Measurements from ENCODE around the gene HNRNPA1. TPM values are rescaled to one million over a fixed set of nuclear protein-coding genes. Genes with fewer than 3 reads are reported as not detected.
"Not testable (repeated sequence)": the region's sequence is repeated elsewhere in the genome, so short reads cannot be mapped to it uniquely, and the experiment has no call there.

HNRNPA1 gene
- total RNA-seq, 1 donor from 2014 or later: 598 TPM

GRCh38 chr12:54277823-54278276, 2.7 kb upstream of the HNRNPA1 start:
- intact Hi-C loops (cut with DNase I): no loop called here

GRCh38 chr12:54279227-54279631, 1.3 kb upstream of the HNRNPA1 start:
- intact Hi-C loops (cut with DNase I): no loop called here
- TF ChIP-seq CTCF (IDR thresholded peaks at IDR 0.05): no peak
- Histone ChIP-seq H3K9me3 (no peaks in the 10 kb centered on the region), H3K4me3 (peak overlapping the region; percentile 95), H3K4me1 (peaks cover 51% of the 10 kb centered on the region), H3K27me3 (ENCODE audit: low read depth) (no peaks in the 10 kb centered on the region), H3K27ac (peak overlapping the region; percentile 92), H3K36me3 (peaks cover 30% of the 10 kb centered on the region)
- ATAC-seq (no peak), DNase-seq (no peak)

More at GRCh38 chr12:54277823-54278276, 2.7 kb upstream of the HNRNPA1 start:
- peak overlapping the region; percentile 92 for H3K27ac ChIP-seq
- peaks cover 37% of the 10 kb centered on the region for H3K4me1 ChIP-seq
- no peaks in the 10 kb centered on the region for H3K27me3 ChIP-seq (ENCODE audit: low read depth)
- ATAC-seq: no peak
- no peak for DNase-seq
- no peak for TF ChIP-seq CTCF (IDR thresholded peaks at IDR 0.05)
- H3K36me3 ChIP-seq: peaks cover 29% of the 10 kb centered on the region
- H3K4me3 ChIP-seq: peak overlapping the region; percentile 95
- no peaks in the 10 kb centered on the region for H3K9me3 ChIP-seq

- H3K27ac ChIP-seq: peak within 1 kb of the TSS; percentile 92
- DNase-seq (peak; percentile 98), ATAC-seq (peak; percentile 92 to 95)
- H3K27me3 ChIP-seq (ENCODE audit: low read depth): no peaks in the 10 kb centered on the region
- peak within 1 kb of the TSS; percentile 95 for H3K4me3 ChIP-seq
- no peak for TF ChIP-seq CTCF (IDR thresholded peaks at IDR 0.05)
- no peaks in the 10 kb centered on the region for H3K9me3 ChIP-seq
- intact Hi-C loops (cut with DNase I): no loop called here
- peaks cover 57% of the 10 kb centered on the region for H3K4me1 ChIP-seq
- H3K36me3 ChIP-seq: peaks cover 37% of the 10 kb centered on the region
Observed at GRCh38 chr12:54279632-54280467, 676 bp upstream of the HNRNPA1 start, which contains the start of gene CBX5. CBX5 (minus strand) TSS chr12:54280122; CDS start chr12:54257650, 22,472 bp downstream.

GRCh38 chr12:54281261-54281638, 724 bp downstream of the HNRNPA1 start:
- H3K4me3 ChIP-seq: peak overlapping the region; percentile 95
- DNase-seq; H3K27me3 ChIP-seq (ENCODE audit: low read depth); H3K9me3 ChIP-seq; intact Hi-C loops (cut with DNase I); ATAC-seq: not testable (repeated sequence)
- peaks cover 50% of the 10 kb centered on the region for H3K36me3 ChIP-seq
- peak overlapping the region; percentile 92 for H3K27ac ChIP-seq
- H3K4me1 ChIP-seq: peaks cover 71% of the 10 kb centered on the region

- peaks cover 54% of the 10 kb centered on the region for H3K36me3 ChIP-seq
- H3K9me3 ChIP-seq; DNase-seq; H3K27me3 ChIP-seq (ENCODE audit: low read depth); ATAC-seq; intact Hi-C loops (cut with DNase I): not testable (repeated sequence)
- H3K27ac ChIP-seq: peak overlapping the region; percentile 92
- peak overlapping the region; percentile 95 for H3K4me3 ChIP-seq
- peaks cover 76% of the 10 kb centered on the region for H3K4me1 ChIP-seq
Observed at GRCh38 chr12:54281694-54282093, 1.2 kb downstream of the HNRNPA1 start.

GRCh38 chr12:54282949-54283593, 2.5 kb downstream of the HNRNPA1 start:
- ATAC-seq (no peak), DNase-seq (no peak)
- no peak for TF ChIP-seq CTCF (IDR thresholded peaks at IDR 0.05)
- no peak overlapping the region for H3K27ac ChIP-seq
- peaks cover 68% of the 10 kb centered on the region for H3K36me3 ChIP-seq
- peaks cover 69% of the 10 kb centered on the region for H3K4me1 ChIP-seq
- H3K4me3 ChIP-seq: peak overlapping the region; percentile 95
- no peaks in the 10 kb centered on the region for H3K27me3 ChIP-seq (ENCODE audit: low read depth)
- no peaks in the 10 kb centered on the region for H3K9me3 ChIP-seq
- intact Hi-C loops (cut with DNase I): no loop called here

GRCh38 chr12:54284070-54284780, 3.7 kb downstream of the HNRNPA1 start:
- H3K27me3 ChIP-seq (ENCODE audit: low read depth); intact Hi-C loops (cut with DNase I); H3K9me3 ChIP-seq; ATAC-seq; DNase-seq; H3K27ac ChIP-seq: not testable (repeated sequence)
- peak overlapping the region; percentile 95 for H3K4me3 ChIP-seq
- H3K36me3 ChIP-seq: peaks cover 76% of the 10 kb centered on the region
- peaks cover 64% of the 10 kb centered on the region for H3K4me1 ChIP-seq

All from lower lobe of right lung (tissue), 2 donors.